Adrenal gland (tissue), 19 donors: ENCODE measurements around the gene CRYGN. TPM values are rescaled to one million over a fixed set of nuclear protein-coding genes. Genes with fewer than 3 reads are reported as not detected.
A peak's percentile ranks its signal among the peaks of the same experiment; 100 is the strongest.

Experiments
- DNase-seq, 7 donors: peaks; one replicate each; pipeline ENCODE4 v3.0.0-alpha.2; 2019 to 2020
- H3K27ac ChIP-seq, 5 donors: fragments of 200-600 bp; sonication (generic) in 4 of 5; 1 replicate in 3 of 5; 2 replicates in 2 of 5; pipeline versions ENCODE4 v1.5.1 to v1.8.0; 2016 to 2020; ENCODE audit warnings: mild to moderate bottlenecking in 1 of 5
- H3K27me3 ChIP-seq: fragments of 200-600 bp; 2 replicates; pipeline ENCODE4 v1.8.0; 2021
- H3K36me3 ChIP-seq, 2 donors: fragments of 200-600 bp; replicated peaks in 1 of 2; 1 replicate in 1 of 2; 2 replicates in 1 of 2; pipeline versions ENCODE4 v1.5.1 to v1.8.0; 2018 to 2022
- H3K4me1 ChIP-seq, 2 donors: fragments of 200-600 bp; replicated peaks in 1 of 2; 1 replicate in 1 of 2; 2 replicates in 1 of 2; pipeline versions ENCODE4 v1.5.1 to v1.8.0; 2018 to 2021
- H3K4me3 ChIP-seq, 4 donors: fragments of 200-600 bp; sonication (generic) in 3 of 4; one replicate each; pipeline ENCODE4 v1.5.1; 2016 to 2018
- H3K9me3 ChIP-seq, 3 donors: fragments of 200-600 bp; sonication (generic) in 1 of 3; replicated peaks in 1 of 3; 1 replicate in 2 of 3; 2 replicates in 1 of 3; pipeline versions ENCODE4 v1.5.1 to v1.8.0; 2016 to 2021
- CTCF ChIP-seq, 6 experiments: fragments of 450-650 bp in 4 of 6; fragments of 200-600 bp in 2 of 6; sonication (generic) in 1 of 6; IDR thresholded peaks; 1 replicate in 5 of 6; 2 replicates in 1 of 6; pipeline versions ENCODE4 v1.5.1 to v1.8.0; 2016 to 2021; ENCODE audit warnings: antibody characterized with exemption in 6 of 6, mild to moderate bottlenecking in 2 of 6, moderate library complexity in 1 of 6
- POLR2A ChIP-seq, 2 donors: fragments of 450-650 bp; IDR thresholded peaks; one replicate each; pipeline ENCODE4 v1.6.1; 2017; ENCODE audit warnings: antibody characterized with exemption in 2 of 2, mild to moderate bottlenecking in 2 of 2, moderate library complexity in 1 of 2
- WGBS, 4 donors: extraction: QIAGEN DNeasy Blood & Tissue Kit in 2 of 4; methylation state at CpG; one replicate each; pipeline versions ENCODE4 v1.1.5 to v1.1.7; 2013 to 2017; 5-methylcytosine and 5-hydroxymethylcytosine counted together
- intact Hi-C, 2 donors: fragments of 100-400 bp; cut with DNase I; formaldehyde crosslinking; loops; one replicate each; pipeline versions ENCODE4 v1.14.1 to v1.15.0; 2022 to 2023
- long read RNA-seq, 10 donors: library from polyadenylated mRNA in 3 of 10; unstranded in 2 of 10; stranded (forward) in 1 of 10; transcript quantifications; one replicate each; pipeline ENCODE4 v2.0.0 and lab custom pipeline, GENCODE V29; 2021 to 2026
- polyA plus RNA-seq, 3 donors: library from polyadenylated mRNA; stranded (reverse); fragments of 200-250 nt in 2 of 3; fragments of 350-450 nt in 1 of 3; fragmentation: Illumina TruSeq in 1 of 3; extraction: RNeasy Lipid Tissue Mini Kit (QIAGEN cat#74804) in 1 of 3; gene quantifications; one replicate each; pipeline ENCODE4 v1.2.3, GENCODE V29; 2013 to 2014
- total RNA-seq, 9 donors: library from RNA; depleted of rRNA in 4 of 9; stranded (reverse); fragments of >200 nt in 4 of 9; fragments of 120-200 nt in 1 of 9; fragmentation: NEBNext Ultra II Directional in 1 of 9; extraction: Animal tissue kit (Norgen Biotek cat#: 25700) in 1 of 9; gene quantifications; one replicate each; pipeline versions ENCODE4 v1.1.0 to v1.2.4, GENCODE V29; 2013 to 2023
- donor health status: healthy with polysubstance abuse.
- donor health status: Bipolar disorder and iron deficiency.
- donor health status: DM: yes; HTN: yes; CAD: no.
- donor health status: DM: no; HTN: no; CAD: no.
- donor health status: DM: no; HTN: no; CAD: no.
- donor health status: DM: yes; HTN: yes; CAD: no.

Gene CRYGN
- total RNA-seq (under 1 TPM in 4 of 9 donors, not detected in 5; 0.11 to 0.88 (median 0.30) TPM), polyA plus RNA-seq (under 1 TPM in 2 of 3 donors, not detected in 1; 0.56 to 0.67 TPM)
- long read RNA-seq, donor 1 = 0 reads
- long read RNA-seq, donor 2 = 0 reads
- long read RNA-seq, donor 3 = 0 reads
- long read RNA-seq, donor 4, partial matches to known transcripts = 0 of 1 reads
- long read RNA-seq, donor 4, other reads (novel, unspliced or antisense) = 0 of 1 reads
- long read RNA-seq, donor 5 = 0 reads
- long read RNA-seq, donor 6 = 0 reads
- long read RNA-seq, donor 7 = 0 reads
- long read RNA-seq, donor 8 = 0 reads
- long read RNA-seq, donor 9 = 0 reads
- long read RNA-seq, donor 10 = 0 reads

- TF ChIP-seq CTCF (IDR thresholded peaks at IDR 0.05) (no peak), POLR2A (IDR thresholded peaks at IDR 0.05) (no peak)
- H3K27ac ChIP-seq = peak within 1 kb of the TSS in 1 of 5 donors; percentile 69
- H3K4me3 ChIP-seq = peak within 1 kb of the TSS in 1 of 4 donors; percentile 23
- 14 to 47% (median 29%) methylated on average over 12 to 51 of the region's 51 CpGs for WGBS, 4 donors
- no peaks in the 10 kb centered on the region for H3K36me3 ChIP-seq
- no peak for DNase-seq
- no peaks in the 10 kb centered on the region for H3K9me3 ChIP-seq
- H3K4me1 ChIP-seq = peaks cover 9 to 12% of the 10 kb centered on the region in 2 donors
- intact Hi-C loops = no loop called here
- peaks cover 23% of the 10 kb centered on the region for H3K27me3 ChIP-seq
Measured at GRCh38 chr7:151439855-151440798, at the start of gene CRYGN. Gene CRYGN (minus strand): TSS chr7:151440141. CDS start chr7:151439917, 224 bp downstream.

GRCh38 chr7:151489498-151489897 is 49.6 kb upstream of the CRYGN start:
- Histone ChIP-seq H3K27me3 (no peaks in the 10 kb centered on the region), H3K36me3 (peaks cover 0 to 32% of the 10 kb centered on the region in 2 donors), H3K9me3 (no peaks in the 10 kb centered on the region), H3K27ac (no peak overlapping the region), H3K4me3 (no peak overlapping the region), H3K4me1 (peaks cover 16 to 61% of the 10 kb centered on the region in 2 donors)
- WGBS, 4 donors = 76 to 84% (median 81%) methylated on average over 2 of the region's 2 CpGs
- DNase-seq = no peak
- TF ChIP-seq CTCF (IDR thresholded peaks at IDR 0.05) (no peak), POLR2A (IDR thresholded peaks at IDR 0.05) (no peak)
- intact Hi-C loops = no loop called here

GRCh38 chr7:151488096-151488495 is 48.2 kb upstream of the CRYGN start:
- peaks cover 0 to 46% of the 10 kb centered on the region in 2 donors for H3K36me3 ChIP-seq
- no peak overlapping the region for H3K27ac ChIP-seq
- no peaks in the 10 kb centered on the region for H3K27me3 ChIP-seq
- intact Hi-C loops = no loop called here
- H3K9me3 ChIP-seq = no peaks in the 10 kb centered on the region
- DNase-seq = no peak
- no peak for TF ChIP-seq POLR2A (IDR thresholded peaks at IDR 0.05)
- no peak for TF ChIP-seq CTCF (IDR thresholded peaks at IDR 0.05)
- no peak overlapping the region for H3K4me3 ChIP-seq
- peaks cover 16 to 49% of the 10 kb centered on the region in 2 donors for H3K4me1 ChIP-seq

GRCh38 chr7:151487228-151487627 is 47.3 kb upstream of the CRYGN start:
- H3K4me1 ChIP-seq = peaks cover 16 to 49% of the 10 kb centered on the region in 2 donors
- no peak for DNase-seq
- H3K36me3 ChIP-seq = peaks cover 0 to 50% of the 10 kb centered on the region in 2 donors
- no peak overlapping the region for H3K4me3 ChIP-seq
- peak overlapping the region in 2 of 5 donors; percentile 8 to 29 for H3K27ac ChIP-seq
- TF ChIP-seq CTCF (IDR thresholded peaks at IDR 0.05) (no peak), POLR2A (IDR thresholded peaks at IDR 0.05) (no peak)
- no peaks in the 10 kb centered on the region for H3K9me3 ChIP-seq
- H3K27me3 ChIP-seq = no peaks in the 10 kb centered on the region
- intact Hi-C loops = no loop called here
- WGBS, 4 donors = 36 to 57% (median 53%) methylated on average over 2 of the region's 2 CpGs
